Brain microvascular endothelial cell (primary cell): ENCODE results near the gene SDK1.

ENCODE experiments used
- DNase-seq: peaks from one replicate; pipeline ENCODE4 v3.0.0-alpha.2; 2020
- H3K27ac ChIP-seq: fragments of 250-450 bp; sonication (Bioruptor Pico); 2 replicates; pipeline ENCODE4 v1.5.1; 2020; ENCODE audit warnings: mild to moderate bottlenecking, moderate library complexity
- H3K27me3 ChIP-seq: fragments of 250-450 bp; sonication (Bioruptor Pico); replicated peaks from 2 replicates; pipeline ENCODE4 v1.5.1; 2020; ENCODE audit warnings: mild to moderate bottlenecking
- H3K36me3 ChIP-seq: fragments of 250-450 bp; sonication (Bioruptor Pico); replicated peaks from 2 replicates; pipeline ENCODE4 v1.5.1; 2020; ENCODE audit warnings: mild to moderate bottlenecking
- H3K4me3 ChIP-seq: 2 replicates; pipeline ENCODE4 v1.5.1; 2011; ENCODE audit warnings: low read depth, mild to moderate bottlenecking, control low read depth, low read length, moderate library complexity
- in situ Hi-C: cut with HindIII; loops from 2 replicates; pipeline ENCODE4 v1.10.0; 2017; ENCODE audit warnings: low sequenced_read_pairs, low pct_ligation_motif_present
- TF ChIP-seq, protein P1 (sequence below): IDR thresholded peaks from 2 replicates; pipeline ENCODE4 v1.5.1; 2011; ENCODE audit warnings: low read depth, mild to moderate bottlenecking, moderate library complexity, low read length, control low read depth, inconsistent platforms; ENCODE audit errors: missing control alignments

Gene SDK1

DNA sequence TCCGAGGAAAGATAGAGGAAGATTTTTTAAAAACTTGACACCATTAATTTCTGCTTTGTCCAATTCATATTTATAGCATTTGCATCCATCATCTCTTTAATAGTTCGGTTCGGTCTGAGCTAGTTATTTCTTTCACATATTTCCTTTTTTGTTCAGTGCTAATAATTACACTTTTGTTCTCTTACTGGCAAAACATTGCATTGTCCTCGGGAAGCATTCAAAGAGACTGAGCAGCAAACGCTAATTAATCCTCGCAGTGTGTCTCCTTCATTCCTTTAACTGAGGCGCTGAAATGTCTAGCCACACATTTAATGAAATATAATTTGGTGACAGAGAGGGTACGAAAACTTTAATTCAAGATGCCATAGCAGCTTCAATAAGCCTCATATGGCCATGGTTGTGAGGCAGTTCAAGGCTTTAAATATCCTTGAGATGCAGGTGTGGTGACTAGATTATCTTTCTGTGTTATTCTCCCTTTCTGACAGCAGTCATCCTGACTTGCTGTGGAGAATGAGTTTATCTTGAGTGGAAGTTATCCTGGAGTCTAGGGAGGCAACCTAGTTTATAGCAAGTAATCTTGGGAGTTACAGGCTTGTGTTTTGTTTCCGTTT lies 431.4 kb downstream of the SDK1 start:
- Histone ChIP-seq H3K36me3 (no peaks in the 10 kb centered on the region), H3K4me3 (no peak overlapping the region), H3K27me3 (no peaks in the 10 kb centered on the region), H3K27ac (no peak overlapping the region)
- no peak for DNase-seq
- TF ChIP-seq, protein P1, sequence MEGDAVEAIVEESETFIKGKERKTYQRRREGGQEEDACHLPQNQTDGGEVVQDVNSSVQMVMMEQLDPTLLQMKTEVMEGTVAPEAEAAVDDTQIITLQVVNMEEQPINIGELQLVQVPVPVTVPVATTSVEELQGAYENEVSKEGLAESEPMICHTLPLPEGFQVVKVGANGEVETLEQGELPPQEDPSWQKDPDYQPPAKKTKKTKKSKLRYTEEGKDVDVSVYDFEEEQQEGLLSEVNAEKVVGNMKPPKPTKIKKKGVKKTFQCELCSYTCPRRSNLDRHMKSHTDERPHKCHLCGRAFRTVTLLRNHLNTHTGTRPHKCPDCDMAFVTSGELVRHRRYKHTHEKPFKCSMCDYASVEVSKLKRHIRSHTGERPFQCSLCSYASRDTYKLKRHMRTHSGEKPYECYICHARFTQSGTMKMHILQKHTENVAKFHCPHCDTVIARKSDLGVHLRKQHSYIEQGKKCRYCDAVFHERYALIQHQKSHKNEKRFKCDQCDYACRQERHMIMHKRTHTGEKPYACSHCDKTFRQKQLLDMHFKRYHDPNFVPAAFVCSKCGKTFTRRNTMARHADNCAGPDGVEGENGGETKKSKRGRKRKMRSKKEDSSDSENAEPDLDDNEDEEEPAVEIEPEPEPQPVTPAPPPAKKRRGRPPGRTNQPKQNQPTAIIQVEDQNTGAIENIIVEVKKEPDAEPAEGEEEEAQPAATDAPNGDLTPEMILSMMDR = no peak
- in situ Hi-C loops = no loop called here

DNA sequence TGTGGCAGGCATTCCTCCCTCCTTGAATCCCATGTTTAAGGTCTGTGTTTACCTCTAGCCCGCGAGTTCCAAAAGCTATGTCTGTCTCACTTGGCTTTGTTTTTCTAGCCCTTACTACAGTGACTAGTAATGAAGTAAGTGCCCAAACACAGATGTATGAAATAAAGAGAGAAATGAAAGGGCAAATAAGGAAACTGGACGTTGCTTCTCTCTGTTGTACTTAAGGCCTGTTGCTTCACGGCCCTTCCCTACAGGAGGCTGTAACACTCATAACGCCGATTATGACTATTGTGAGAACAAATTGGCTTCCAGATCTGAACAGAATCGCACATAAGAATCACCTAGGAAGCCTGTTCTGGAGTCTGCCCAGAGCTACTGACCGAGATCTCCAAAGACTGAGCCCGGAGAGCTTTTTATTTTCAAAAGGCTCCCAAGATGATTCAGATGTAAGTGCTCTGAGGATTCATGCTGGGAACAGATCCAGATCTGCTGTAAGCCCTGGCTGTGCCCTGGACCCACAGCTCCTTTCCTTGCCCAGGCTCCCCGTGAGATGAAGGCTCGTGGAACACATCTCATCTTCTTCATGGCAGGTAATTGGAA lies 432.6 kb downstream of the SDK1 start:
- no peak for DNase-seq
- Histone ChIP-seq H3K36me3 (no peaks in the 10 kb centered on the region), H3K27me3 (no peaks in the 10 kb centered on the region), H3K27ac (no peak overlapping the region), H3K4me3 (no peak overlapping the region)
- in situ Hi-C loops = no loop called here
- TF ChIP-seq, protein P1 = no peak

DNA sequence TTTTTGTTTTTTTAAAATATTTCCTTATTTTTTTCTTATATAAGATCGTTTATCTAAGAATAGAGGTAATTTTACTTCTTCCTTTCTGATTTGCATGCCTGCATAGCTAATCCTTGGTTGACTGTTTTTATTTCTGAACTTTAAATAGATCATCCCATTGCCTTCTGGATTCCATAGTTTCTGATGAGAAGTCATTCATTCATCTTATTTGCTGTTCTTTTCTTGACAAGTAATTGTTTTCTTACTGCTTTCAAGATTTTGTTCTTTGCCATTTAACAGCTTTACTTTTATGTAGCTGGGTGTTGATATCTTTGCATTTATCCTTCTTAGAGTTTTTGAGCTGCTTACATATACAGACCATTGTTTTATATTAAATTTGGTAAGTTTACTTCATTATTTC lies 437.9 kb downstream of the SDK1 start:
- H3K27me3 ChIP-seq = no peaks in the 10 kb centered on the region
- no peak for DNase-seq
- no peaks in the 10 kb centered on the region for H3K36me3 ChIP-seq
- in situ Hi-C loops = no loop called here
- TF ChIP-seq, protein P1 = no peak
- no peak overlapping the region for H3K27ac ChIP-seq
- H3K4me3 ChIP-seq = no peak overlapping the region

DNA sequence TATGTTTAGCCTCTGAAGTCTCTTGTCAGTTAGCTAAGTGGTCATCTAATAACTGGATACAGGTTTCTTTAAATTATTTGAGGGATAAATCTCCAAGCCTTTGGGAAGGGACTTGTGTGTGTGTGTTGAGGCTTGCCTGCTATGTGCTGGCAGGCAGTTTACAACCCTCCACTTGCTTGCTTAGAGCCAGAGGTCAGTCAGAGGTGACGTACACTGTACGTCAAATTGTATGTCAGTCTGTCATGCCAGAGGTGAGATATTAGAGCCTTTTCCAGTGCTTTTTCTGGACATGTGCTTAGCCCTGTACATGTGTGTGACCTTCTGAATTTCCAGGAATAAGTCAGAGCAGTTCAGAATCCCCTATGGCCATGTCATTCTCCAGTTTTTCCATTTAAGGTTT lies 438.9 kb downstream of the SDK1 start:
- H3K27ac ChIP-seq = no peak overlapping the region
- no peak overlapping the region for H3K4me3 ChIP-seq
- DNase-seq = no peak
- in situ Hi-C loops = no loop called here
- H3K36me3 ChIP-seq = no peaks in the 10 kb centered on the region
- TF ChIP-seq, protein P1 = no peak
- no peaks in the 10 kb centered on the region for H3K27me3 ChIP-seq

DNA sequence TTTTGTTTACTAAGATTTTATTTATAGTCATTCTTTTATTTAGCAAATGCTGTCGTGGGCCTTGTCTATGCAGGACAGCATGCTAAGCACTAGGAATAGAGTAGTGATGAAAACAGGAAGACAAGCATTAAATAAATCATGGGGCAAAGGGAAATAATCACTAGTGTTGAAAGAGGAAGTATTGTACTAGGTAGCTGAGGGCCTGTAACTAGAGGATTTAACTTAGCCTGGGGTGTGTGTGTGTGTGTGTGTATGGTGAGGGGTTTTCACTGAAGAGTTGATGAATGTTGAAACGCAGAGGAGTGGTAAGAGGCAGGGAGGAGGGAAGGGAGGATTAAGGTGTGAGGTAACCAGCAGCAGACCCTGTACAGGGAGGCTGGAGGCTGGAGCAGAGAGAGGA lies 446.4 kb downstream of the SDK1 start:
- in situ Hi-C loops = no loop called here
- no peak for DNase-seq
- H3K27ac ChIP-seq = no peak overlapping the region
- TF ChIP-seq, protein P1 = no peak
- H3K36me3 ChIP-seq = no peaks in the 10 kb centered on the region
- no peaks in the 10 kb centered on the region for H3K27me3 ChIP-seq
- H3K4me3 ChIP-seq = no peak overlapping the region

DNA sequence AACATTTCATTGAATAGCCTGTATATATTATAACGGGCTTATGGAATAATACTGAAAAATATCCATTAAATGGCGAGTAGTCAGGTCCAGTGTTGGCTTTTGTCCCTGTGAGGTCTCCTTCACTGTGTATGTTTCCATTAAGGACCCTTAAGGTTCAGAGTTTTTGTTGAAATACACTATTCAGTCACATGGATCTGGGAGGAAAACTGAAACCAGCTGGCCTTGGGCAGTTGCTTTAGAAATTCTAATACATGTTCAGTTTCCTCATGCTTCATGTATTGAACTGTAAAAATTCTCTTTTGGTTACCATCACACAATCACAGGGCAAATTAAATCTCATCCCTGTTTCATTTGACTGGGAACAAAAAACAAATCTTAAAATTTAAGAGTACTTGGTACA lies 447.3 kb downstream of the SDK1 start:
- TF ChIP-seq, protein P1 = no peak
- DNase-seq = no peak
- no peaks in the 10 kb centered on the region for H3K27me3 ChIP-seq
- H3K36me3 ChIP-seq = no peaks in the 10 kb centered on the region
- H3K27ac ChIP-seq = no peak overlapping the region
- H3K4me3 ChIP-seq = no peak overlapping the region
- in situ Hi-C loops = no loop called here
